NT2/D1 (cell line): Measurements from ENCODE around the gene APOF.

ENCODE experiments used
- DNase-seq: peaks from one replicate; pipeline ENCODE4 v3.0.0-alpha.2; 2011; ENCODE audit warnings: low read depth, low spot score
- H3K27me3 ChIP-seq: 2 replicates; pipeline ENCODE4 v1.6.0; 2011; ENCODE audit warnings: mild to moderate bottlenecking; ENCODE audit not compliant: insufficient read length, insufficient read depth
- H3K36me3 ChIP-seq: 2 replicates; pipeline ENCODE4 v1.6.1; 2011; ENCODE audit warnings: mild to moderate bottlenecking, low read length, mixed read lengths; ENCODE audit not compliant: insufficient read depth, insufficient read length
- H3K4me1 ChIP-seq: 2 replicates; pipeline ENCODE4 v1.5.1; 2011; ENCODE audit not compliant: insufficient read depth, insufficient read length
- H3K4me3 ChIP-seq: 2 replicates; pipeline ENCODE4 v1.5.1; 2011; ENCODE audit warnings: low read depth; ENCODE audit not compliant: insufficient read length
- H3K9ac ChIP-seq: 2 replicates; pipeline ENCODE4 v1.6.0; 2011; ENCODE audit warnings: low read depth; ENCODE audit not compliant: insufficient read length
- H3K9me3 ChIP-seq: 2 replicates; pipeline ENCODE4 v1.5.1; 2011; ENCODE audit warnings: mild to moderate bottlenecking, low read length; ENCODE audit not compliant: insufficient read depth
- SUZ12 ChIP-seq: IDR thresholded peaks from 2 replicates; pipeline ENCODE4 v1.6.1; 2011; ENCODE audit not compliant: insufficient read length, insufficient read depth; ENCODE audit errors: extremely low read depth
- YY1 ChIP-seq: IDR thresholded peaks from 2 replicates; pipeline ENCODE4 v1.6.1; 2011; ENCODE audit not compliant: insufficient read length, insufficient read depth
- ZNF274 ChIP-seq: IDR thresholded peaks from 2 replicates; pipeline ENCODE4 v1.6.1; 2011; ENCODE audit warnings: mild to moderate bottlenecking, low read depth, low read length

The APOF gene

DNA sequence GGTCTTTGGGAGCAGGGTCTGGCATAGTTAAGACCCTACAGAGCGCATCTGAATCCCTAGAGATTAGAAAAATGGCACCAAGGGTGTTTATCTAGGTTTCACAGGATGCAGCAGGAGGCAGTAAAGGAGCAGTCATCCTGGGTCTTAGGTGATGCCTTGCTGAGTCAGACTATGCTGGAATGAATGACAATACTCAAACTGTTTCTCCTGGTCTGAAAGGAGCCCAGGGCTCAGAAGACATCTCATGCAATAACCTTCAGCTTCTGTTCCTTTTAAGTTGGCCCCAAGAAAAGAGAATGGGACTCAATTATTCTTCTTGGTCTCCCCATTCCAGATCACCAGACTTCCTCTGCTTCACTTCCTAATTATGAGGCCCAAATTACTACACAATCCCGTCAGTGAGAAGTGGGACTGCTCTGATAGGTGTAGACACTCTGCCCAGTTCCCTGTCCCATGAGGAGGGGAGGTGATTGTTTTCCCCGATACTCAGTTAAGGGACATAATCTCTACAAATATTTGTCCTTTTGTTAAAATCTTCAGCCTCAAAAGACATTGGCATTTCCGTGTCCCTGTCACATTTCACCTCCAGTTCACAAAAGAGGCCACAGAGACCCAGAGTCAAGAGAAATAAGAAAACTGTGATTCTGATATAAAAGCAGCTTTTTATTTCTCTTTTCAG lies 14.8 kb upstream of the APOF start:
- no peak for TF ChIP-seq ZNF274
- TF ChIP-seq SUZ12 = no peak
- no peak for TF ChIP-seq YY1
- H3K4me3 ChIP-seq = no peak overlapping the region
- H3K9me3 ChIP-seq = peaks cover 11% of the 10 kb centered on the region; the same call in 1 of the 2 replicates
- H3K36me3 ChIP-seq = no peaks in the 10 kb centered on the region
- H3K9ac ChIP-seq = no peak overlapping the region
- H3K4me1 ChIP-seq = no peaks in the 10 kb centered on the region
- no peaks in the 10 kb centered on the region for H3K27me3 ChIP-seq
- DNase-seq = peak; percentile 48

DNA sequence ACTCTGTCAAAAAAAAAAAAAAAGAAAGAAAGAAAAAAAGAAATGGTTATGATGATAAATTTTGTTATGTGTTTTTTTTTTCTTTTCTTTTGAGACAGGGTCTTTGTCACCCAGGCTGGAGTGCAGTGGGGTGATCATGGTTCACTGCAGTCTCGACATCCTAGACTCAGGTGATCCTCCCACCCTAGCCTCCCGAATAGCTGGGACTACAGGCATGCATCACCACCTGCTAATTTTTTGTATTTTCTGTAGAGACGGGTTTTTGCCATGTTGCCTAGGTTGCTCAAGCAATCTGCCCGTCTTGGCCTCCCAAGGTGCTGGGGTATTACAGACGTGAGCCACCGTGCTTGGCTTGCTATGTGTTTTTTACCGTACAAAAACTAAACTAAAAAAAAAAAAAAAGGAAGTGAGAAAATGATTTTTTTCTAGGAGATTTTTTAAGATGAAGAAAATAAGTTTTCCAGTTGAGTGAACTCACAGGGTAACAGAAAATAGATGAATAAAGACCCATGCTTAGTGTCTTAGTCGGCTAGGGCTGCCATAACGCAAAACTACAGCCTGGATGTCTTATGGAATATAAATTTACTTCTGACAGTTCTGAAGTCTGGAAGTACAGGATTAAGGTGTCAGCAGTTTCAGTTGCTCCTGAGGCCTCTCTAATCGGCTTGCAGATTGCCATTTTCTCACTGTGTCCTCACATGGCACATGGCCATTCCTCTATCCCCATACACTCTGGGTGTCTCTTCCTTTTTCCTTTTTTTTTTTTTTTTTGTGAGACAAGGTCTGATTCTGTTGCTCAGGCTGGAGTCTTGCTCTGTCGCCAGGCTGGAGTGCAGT lies 13.2 kb upstream of the APOF start:
- DNase-seq = no peak
- H3K4me3 ChIP-seq = no peak overlapping the region
- H3K27me3 ChIP-seq = no peaks in the 10 kb centered on the region
- no peaks in the 10 kb centered on the region for H3K36me3 ChIP-seq
- TF ChIP-seq YY1 (no peak), SUZ12 (no peak), ZNF274 (no peak)
- no peaks in the 10 kb centered on the region for H3K4me1 ChIP-seq
- H3K9ac ChIP-seq = no peak overlapping the region
- H3K9me3 ChIP-seq = peaks cover 11% of the 10 kb centered on the region; the same call in 1 of the 2 replicates

DNA sequence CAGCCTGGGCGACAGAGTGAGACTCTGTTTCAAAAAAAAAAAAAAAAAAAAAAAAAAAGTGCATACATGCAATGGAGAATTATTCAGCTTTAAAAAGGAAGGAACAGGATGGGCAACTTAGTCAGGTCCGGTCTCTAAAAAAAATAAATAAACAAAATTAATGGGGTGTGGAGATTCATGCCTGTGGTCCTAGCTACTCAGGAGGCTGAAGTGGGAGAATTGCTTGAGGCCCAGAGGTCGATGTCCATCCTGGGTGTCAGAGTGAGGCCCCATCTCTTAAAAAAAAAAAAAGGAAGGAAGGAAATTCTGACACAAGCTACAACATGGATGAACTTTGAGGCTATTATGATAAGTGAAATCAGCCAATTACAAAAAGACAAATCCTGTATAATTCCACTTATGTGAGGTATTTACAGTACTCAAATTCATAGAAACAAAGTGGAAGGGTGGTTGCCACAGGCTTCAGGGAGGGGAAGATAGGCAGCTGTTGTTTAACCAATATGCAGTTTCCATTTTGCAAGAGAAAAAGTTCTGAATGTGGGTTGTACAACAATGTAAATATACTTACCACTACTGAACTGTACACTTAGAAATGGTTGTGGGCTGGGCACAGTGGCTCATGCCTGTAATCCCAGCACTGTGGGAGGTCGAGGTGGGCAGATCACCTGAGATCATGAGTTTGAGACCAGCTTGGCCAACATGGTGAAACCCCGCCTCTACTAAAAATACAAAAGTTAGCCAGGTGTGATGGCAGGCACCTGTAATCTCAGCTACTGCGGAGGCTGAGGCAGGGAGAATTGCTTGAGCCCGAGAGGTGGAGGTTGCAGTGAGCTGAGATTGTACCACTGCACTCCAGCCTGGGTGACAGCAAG lies 12.3 kb upstream of the APOF start:
- Histone ChIP-seq H3K9ac (no peak overlapping the region), H3K4me3 (no peak overlapping the region), H3K9me3 (peaks cover 11% of the 10 kb centered on the region; the same call in 1 of the 2 replicates), H3K36me3 (no peaks in the 10 kb centered on the region), H3K4me1 (no peaks in the 10 kb centered on the region), H3K27me3 (no peaks in the 10 kb centered on the region)
- no peak for DNase-seq
- TF ChIP-seq YY1 (no peak), ZNF274 (no peak), SUZ12 (no peak)

DNA sequence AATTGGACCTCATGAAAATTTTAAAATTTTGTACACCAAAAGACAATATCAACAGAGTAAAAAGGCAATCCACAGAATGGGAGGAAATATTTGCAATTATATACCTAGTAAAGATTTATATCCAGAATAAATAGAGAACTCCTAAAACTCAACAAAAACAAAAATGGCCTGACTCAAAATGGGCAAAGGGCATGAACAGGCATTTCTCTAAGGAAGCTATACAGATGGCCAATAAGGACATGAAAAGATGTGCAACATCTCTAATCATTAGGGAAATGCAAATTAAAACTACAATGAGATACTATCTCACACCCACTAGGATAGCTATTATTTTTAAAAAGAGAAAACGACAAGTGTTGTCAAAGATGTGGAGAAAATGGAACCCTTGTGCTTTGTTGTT lies 10.9 kb upstream of the APOF start:
- no peak for DNase-seq
- Histone ChIP-seq H3K36me3 (no peaks in the 10 kb centered on the region), H3K9ac (no peak overlapping the region), H3K4me1 (no peaks in the 10 kb centered on the region), H3K27me3 (no peaks in the 10 kb centered on the region), H3K9me3 (peaks cover 11% of the 10 kb centered on the region; the same call in 1 of the 2 replicates), H3K4me3 (no peak overlapping the region)
- TF ChIP-seq SUZ12 = no peak
- TF ChIP-seq YY1 = no peak
- TF ChIP-seq ZNF274 = no peak

DNA sequence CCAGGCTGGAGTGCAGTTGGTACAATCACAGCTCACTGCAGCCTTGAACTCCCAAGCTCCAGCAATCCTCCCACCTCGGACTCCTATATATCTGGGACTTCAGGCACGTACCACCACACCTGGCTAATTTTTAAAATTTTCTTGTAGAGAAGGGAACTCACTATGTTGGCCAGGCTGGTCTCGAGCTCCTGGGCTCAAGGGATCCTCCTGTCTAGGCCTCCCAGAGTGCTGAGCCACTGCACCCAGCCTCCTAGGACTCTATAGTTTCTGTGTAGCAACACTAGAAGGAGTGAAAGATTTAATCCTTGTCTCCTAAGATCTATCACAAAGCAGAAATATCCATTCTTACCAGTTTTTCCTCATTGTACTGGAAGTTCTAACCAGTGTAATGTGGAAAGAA lies 4.3 kb upstream of the APOF start:
- H3K9me3 ChIP-seq = no peaks in the 10 kb centered on the region

DNA sequence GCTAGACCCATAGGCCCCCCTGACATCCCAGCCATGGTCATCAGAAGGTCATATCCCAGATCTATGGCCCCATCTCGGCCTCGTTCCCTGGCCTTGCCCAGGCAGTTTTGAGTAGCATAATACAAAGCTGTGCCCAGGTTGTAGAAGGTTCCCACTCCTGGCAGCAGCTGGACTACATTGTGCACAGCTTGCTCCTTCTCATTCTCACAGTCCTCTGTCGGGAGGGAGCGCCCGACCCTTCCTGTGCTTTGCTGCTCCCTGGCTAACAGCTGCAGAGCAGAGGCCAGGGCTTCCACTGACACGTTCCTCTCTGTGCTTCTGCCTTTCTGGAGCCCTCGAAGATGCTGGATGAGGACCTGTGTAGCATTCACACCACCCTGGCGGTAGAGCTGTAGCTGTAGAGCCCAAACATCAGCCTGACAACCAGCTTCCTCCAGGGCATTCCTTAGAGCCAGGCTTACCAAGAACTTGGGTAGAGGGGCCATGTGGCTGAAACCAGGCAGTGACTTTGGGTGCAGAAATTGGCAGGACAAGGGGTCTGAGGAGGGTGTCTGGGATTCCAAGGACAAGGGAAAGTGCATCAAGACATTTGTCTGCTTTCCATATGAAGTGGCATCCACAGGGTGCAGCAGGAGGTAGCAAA lies 1.0 kb downstream of the APOF start:
- no peaks in the 10 kb centered on the region for H3K9me3 ChIP-seq
- no peak overlapping the region for H3K4me3 ChIP-seq
- DNase-seq = no peak
- peaks cover 2% of the 10 kb centered on the region for H3K4me1 ChIP-seq
- peak overlapping the region; percentile 79 for H3K9ac ChIP-seq
- TF ChIP-seq SUZ12 (no peak), YY1 (no peak), ZNF274 (no peak)
- peaks cover 1% of the 10 kb centered on the region for H3K36me3 ChIP-seq
- peaks cover 5% of the 10 kb centered on the region for H3K27me3 ChIP-seq

More for the DNA sequence above, 4.3 kb upstream of the APOF start:
- H3K4me3 ChIP-seq = no peak overlapping the region
- no peaks in the 10 kb centered on the region for H3K36me3 ChIP-seq
- TF ChIP-seq ZNF274 (no peak), SUZ12 (no peak), YY1 (no peak)
- no peaks in the 10 kb centered on the region for H3K27me3 ChIP-seq
- no peak for DNase-seq
- H3K4me1 ChIP-seq = no peaks in the 10 kb centered on the region
- no peak overlapping the region for H3K9ac ChIP-seq
